ENCODE results near the gene ST3GAL3.

DNA sequence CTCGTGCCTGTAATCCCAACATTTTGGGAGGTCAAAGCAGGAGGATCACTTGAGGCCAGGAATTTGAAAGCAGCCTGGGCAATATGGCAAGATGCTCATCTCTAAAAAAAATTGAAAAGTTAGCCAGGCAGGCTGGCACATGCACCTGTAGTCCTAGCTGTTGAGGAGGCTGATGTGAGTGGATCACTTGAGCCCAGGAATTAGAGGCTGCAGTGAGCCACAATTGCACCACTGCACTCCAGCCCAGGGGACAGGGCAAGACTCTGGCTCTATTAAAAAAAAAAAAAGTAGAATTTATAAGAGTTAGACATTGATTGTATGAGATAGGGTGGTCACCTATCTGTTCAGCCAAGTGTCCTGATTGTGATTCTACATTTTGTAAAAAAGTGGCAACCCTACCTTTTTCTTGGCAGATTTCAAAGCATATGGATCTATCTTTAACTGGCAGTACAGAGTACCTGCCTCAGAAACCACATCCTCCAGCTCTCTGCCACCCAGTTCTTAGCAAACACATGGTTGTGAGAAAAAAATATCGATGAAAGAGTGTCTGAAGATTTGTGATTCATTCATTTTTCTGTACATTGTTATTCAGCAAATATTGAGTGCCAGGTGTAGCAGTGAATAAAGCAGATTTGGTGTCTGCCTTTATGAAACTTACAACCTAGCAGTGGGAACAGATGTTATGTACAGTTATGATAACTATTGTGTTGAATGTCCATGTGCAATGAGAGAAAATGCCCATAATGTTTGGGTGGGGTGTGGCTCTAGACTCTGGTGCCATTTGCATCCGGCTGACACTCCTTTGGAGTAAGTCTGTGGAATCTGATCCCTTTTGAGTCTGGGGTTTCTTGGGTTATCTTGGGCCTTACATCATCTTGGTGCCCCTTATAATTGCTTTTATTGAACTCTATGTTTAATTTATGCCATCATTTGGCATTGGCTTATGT is 82.5 kb downstream of the ST3GAL3 start:
- TF ChIP-seq RCOR1 (IDR thresholded peaks at IDR 0.05; ENCODE audit: low read depth, low read length): no peak
- TF ChIP-seq CTCF (IDR thresholded peaks at IDR 0.05): no peak
- no peak for TF ChIP-seq EP300 (IDR thresholded peaks at IDR 0.05)
- TF ChIP-seq, protein P1, sequence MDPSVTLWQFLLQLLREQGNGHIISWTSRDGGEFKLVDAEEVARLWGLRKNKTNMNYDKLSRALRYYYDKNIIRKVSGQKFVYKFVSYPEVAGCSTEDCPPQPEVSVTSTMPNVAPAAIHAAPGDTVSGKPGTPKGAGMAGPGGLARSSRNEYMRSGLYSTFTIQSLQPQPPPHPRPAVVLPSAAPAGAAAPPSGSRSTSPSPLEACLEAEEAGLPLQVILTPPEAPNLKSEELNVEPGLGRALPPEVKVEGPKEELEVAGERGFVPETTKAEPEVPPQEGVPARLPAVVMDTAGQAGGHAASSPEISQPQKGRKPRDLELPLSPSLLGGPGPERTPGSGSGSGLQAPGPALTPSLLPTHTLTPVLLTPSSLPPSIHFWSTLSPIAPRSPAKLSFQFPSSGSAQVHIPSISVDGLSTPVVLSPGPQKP (IDR thresholded peaks at IDR 0.05; ENCODE audit: low read depth, low read length): no peak
- TF ChIP-seq MYC (IDR thresholded peaks at IDR 0.05; ENCODE audit: borderline replicate concordance, low read length): no peak
- TF ChIP-seq SMC3 (IDR thresholded peaks at IDR 0.05): no peak
- TF ChIP-seq JUN (IDR thresholded peaks at IDR 0.05): no peak
- TF ChIP-seq CEBPB (IDR thresholded peaks at IDR 0.05): no peak
- TF ChIP-seq POLR2A (IDR thresholded peaks at IDR 0.05; ENCODE audit: low read length): no peak
- TF ChIP-seq, protein P2, sequence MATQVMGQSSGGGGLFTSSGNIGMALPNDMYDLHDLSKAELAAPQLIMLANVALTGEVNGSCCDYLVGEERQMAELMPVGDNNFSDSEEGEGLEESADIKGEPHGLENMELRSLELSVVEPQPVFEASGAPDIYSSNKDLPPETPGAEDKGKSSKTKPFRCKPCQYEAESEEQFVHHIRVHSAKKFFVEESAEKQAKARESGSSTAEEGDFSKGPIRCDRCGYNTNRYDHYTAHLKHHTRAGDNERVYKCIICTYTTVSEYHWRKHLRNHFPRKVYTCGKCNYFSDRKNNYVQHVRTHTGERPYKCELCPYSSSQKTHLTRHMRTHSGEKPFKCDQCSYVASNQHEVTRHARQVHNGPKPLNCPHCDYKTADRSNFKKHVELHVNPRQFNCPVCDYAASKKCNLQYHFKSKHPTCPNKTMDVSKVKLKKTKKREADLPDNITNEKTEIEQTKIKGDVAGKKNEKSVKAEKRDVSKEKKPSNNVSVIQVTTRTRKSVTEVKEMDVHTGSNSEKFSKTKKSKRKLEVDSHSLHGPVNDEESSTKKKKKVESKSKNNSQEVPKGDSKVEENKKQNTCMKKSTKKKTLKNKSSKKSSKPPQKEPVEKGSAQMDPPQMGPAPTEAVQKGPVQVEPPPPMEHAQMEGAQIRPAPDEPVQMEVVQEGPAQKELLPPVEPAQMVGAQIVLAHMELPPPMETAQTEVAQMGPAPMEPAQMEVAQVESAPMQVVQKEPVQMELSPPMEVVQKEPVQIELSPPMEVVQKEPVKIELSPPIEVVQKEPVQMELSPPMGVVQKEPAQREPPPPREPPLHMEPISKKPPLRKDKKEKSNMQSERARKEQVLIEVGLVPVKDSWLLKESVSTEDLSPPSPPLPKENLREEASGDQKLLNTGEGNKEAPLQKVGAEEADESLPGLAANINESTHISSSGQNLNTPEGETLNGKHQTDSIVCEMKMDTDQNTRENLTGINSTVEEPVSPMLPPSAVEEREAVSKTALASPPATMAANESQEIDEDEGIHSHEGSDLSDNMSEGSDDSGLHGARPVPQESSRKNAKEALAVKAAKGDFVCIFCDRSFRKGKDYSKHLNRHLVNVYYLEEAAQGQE (IDR thresholded peaks at IDR 0.05): no peak
- no peak for TF ChIP-seq CHD4 (IDR thresholded peaks at IDR 0.05; ENCODE audit: borderline replicate concordance)
